A549 (cell line): ENCODE measurements around the gene CUEDC2. TPM values are rescaled to one million over a fixed set of nuclear protein-coding genes. Genes with fewer than 3 reads are reported as not detected.

Experiments used
- ATAC-seq, 2 experiments: fragments of 200-7000 bp in 1 of 2; fragments of >200 bp in 1 of 2; cut with Nextera tagmentation in 1 of 2; cut with Tn5 transposase in 1 of 2; 3 replicates each; pipeline versions ENCODE4 v1.8.0 to v1.9.1; 2018 to 2020; ENCODE audit warnings: mild to moderate bottlenecking in 1 of 2, moderate library complexity in 1 of 2
- CTCF ChIA-PET: fragments of 300-600 bp; sonication (Branson Sonifier 250); formaldehyde crosslinking; extraction: SDS; loops from one replicate; lab custom pipeline; 2021; ENCODE audit warnings: antibody characterized with exemption, inconsistent platforms; lab: Yijun Ruan, JAX
- POLR2A ChIA-PET: fragments of 350-600 bp; formaldehyde crosslinking; extraction: SDS; loops from one replicate; lab custom pipeline; 2021; ENCODE audit warnings: antibody characterized with exemption, inconsistent platforms; lab: Yijun Ruan, JAX
- DNase-seq, 2 experiments: peaks; one replicate each; pipeline versions ENCODE4 v3.0.0 to v3.0.0-alpha.2; 2011 to 2016; ENCODE audit warnings: low read depth in 1 of 2, low spot score in 1 of 2
- FAIRE-seq: peaks from 2 replicates; lab custom pipeline; 2011; peaks lifted over from hg19 to GRCh38; lab: Jason Lieb, UNC
- H3K27ac ChIP-seq, 2 experiments: fragments of >200 bp; sonication (Bioruptor Twin); formaldehyde crosslinking; 3 replicates each; pipeline ENCODE4 v1.5.1; 2016 to 2017
- H3K4me1 ChIP-seq: fragments of >200 bp; sonication (Bioruptor Twin); formaldehyde crosslinking; 3 replicates; pipeline ENCODE4 v1.6.1; 2016
- H3K4me2 ChIP-seq: fragments of >200 bp; sonication (Bioruptor Twin); formaldehyde crosslinking; 3 replicates; pipeline ENCODE4 v1.6.1; 2016
- H3K4me3 ChIP-seq: fragments of >200 bp; sonication (Bioruptor Twin); formaldehyde crosslinking; 3 replicates; pipeline ENCODE4 v1.5.1; 2016
- H3K9me3 ChIP-seq: fragments of >200 bp; sonication (Bioruptor Twin); formaldehyde crosslinking; 3 replicates; pipeline ENCODE4 v1.6.1; 2016
- BHLHE40 ChIP-seq: IDR thresholded peaks from 2 replicates; pipeline ENCODE4 v1.6.1; 2012; ENCODE audit warnings: low read depth, low read length, inconsistent platforms
- CBX2 ChIP-seq: fragments of 200-600 bp; sonication (generic); IDR thresholded peaks from 2 replicates; pipeline ENCODE4 v1.6.1; 2016; ENCODE audit warnings: low read depth, mild to moderate bottlenecking, borderline replicate concordance
- CBX8 ChIP-seq: fragments of 200-600 bp; sonication (generic); IDR thresholded peaks from 2 replicates; pipeline ENCODE4 v1.6.1; 2016
- CHD2 ChIP-seq: fragments of 150-350 bp; IDR thresholded peaks from 2 replicates; pipeline ENCODE4 v1.6.1; 2014; ENCODE audit warnings: low read length; ENCODE audit not compliant: partially characterized antibody
- ESRRA ChIP-seq: fragments of 150-350 bp; IDR thresholded peaks from 2 replicates; pipeline ENCODE4 v1.6.1; 2014; ENCODE audit warnings: mild to moderate bottlenecking, low read length, borderline replicate concordance
- FOSB ChIP-seq: fragments of 250-450 bp; sonication (Bioruptor Pico); IDR thresholded peaks from 2 replicates; pipeline ENCODE4 v1.5.0; 2020; ENCODE audit warnings: mild to moderate bottlenecking, moderate library complexity
- FOXS1 ChIP-seq: fragments of 250-450 bp; sonication (Bioruptor Pico); IDR thresholded peaks from 2 replicates; pipeline ENCODE4 v1.5.0; 2020; ENCODE audit warnings: mild to moderate bottlenecking, moderate library complexity
- HEYL ChIP-seq: fragments of 250-450 bp; sonication (Bioruptor Pico); IDR thresholded peaks from 2 replicates; pipeline ENCODE4 v1.8.0; 2021; ENCODE audit warnings: mild to moderate bottlenecking, moderate library complexity
- HOXA7 ChIP-seq: fragments of 250-450 bp; sonication (Bioruptor Pico); IDR thresholded peaks from 2 replicates; pipeline ENCODE4 v1.5.0; 2020; ENCODE audit warnings: mild to moderate bottlenecking, moderate library complexity
- HOXB5 ChIP-seq: fragments of 250-450 bp; sonication (Bioruptor Pico); IDR thresholded peaks from 2 replicates; pipeline ENCODE4 v1.5.0; 2020; ENCODE audit warnings: mild to moderate bottlenecking, moderate library complexity
- JUN ChIP-seq, 2 experiments: fragments of >200 bp; sonication (Bioruptor Twin); formaldehyde crosslinking; IDR thresholded peaks; 2 replicates in 1 of 2; 3 replicates in 1 of 2; pipeline ENCODE4 v1.6.1; 2016 to 2017
- KDM1A ChIP-seq: fragments of 200-600 bp; sonication (generic); IDR thresholded peaks from 2 replicates; pipeline ENCODE4 v1.6.1; 2016; ENCODE audit warnings: low read depth, mild to moderate bottlenecking
- KDM5A ChIP-seq: fragments of 200-600 bp; sonication (generic); IDR thresholded peaks from 2 replicates; pipeline ENCODE4 v1.6.1; 2016; ENCODE audit warnings: antibody characterized with exemption, mild to moderate bottlenecking
- MAFK ChIP-seq: fragments of 450-650 bp; IDR thresholded peaks from 2 replicates; pipeline ENCODE4 v1.6.1; 2014; ENCODE audit not compliant: partially characterized antibody
- MYC ChIP-seq: IDR thresholded peaks from 2 replicates; pipeline ENCODE4 v1.6.1; 2012; ENCODE audit warnings: mild to moderate bottlenecking, inconsistent platforms, low read length, improper control_type of control experiment, borderline replicate concordance
- NPAS2 ChIP-seq: fragments of 250-450 bp; sonication (Bioruptor Pico); IDR thresholded peaks from 2 replicates; pipeline ENCODE4 v1.8.0; 2022; ENCODE audit warnings: mild to moderate bottlenecking, moderate library complexity, borderline replicate concordance
- NR3C1 ChIP-seq: fragments of >200 bp; sonication (Bioruptor Twin); formaldehyde crosslinking; IDR thresholded peaks from 3 replicates; pipeline ENCODE4 v1.6.1; 2017
- PHF8 ChIP-seq: fragments of 200-600 bp; sonication (generic); IDR thresholded peaks from 2 replicates; pipeline ENCODE4 v1.6.1; 2016; ENCODE audit warnings: low read depth, mild to moderate bottlenecking, antibody characterized with exemption, moderate library complexity, borderline replicate concordance
- POLR2A ChIP-seq: IDR thresholded peaks from 2 replicates; pipeline ENCODE4 v1.6.1; 2012; ENCODE audit warnings: mild to moderate bottlenecking, low read length
- POLR2AphosphoS2 ChIP-seq: conservative IDR thresholded peaks from 2 replicates; pipeline ENCODE4 v1.6.1; 2012; ENCODE audit warnings: low read length, improper control_type of control experiment, inconsistent platforms
- RAD21 ChIP-seq, 2 experiments: fragments of >200 bp in 1 of 2; sonication (Bioruptor Twin) in 1 of 2; formaldehyde crosslinking in 1 of 2; IDR thresholded peaks in 1 of 2; conservative IDR thresholded peaks in 1 of 2; 2 replicates in 1 of 2; 3 replicates in 1 of 2; pipeline ENCODE4 v1.6.1; 2012 to 2018; ENCODE audit warnings: inconsistent platforms in 1 of 2
- RCOR1 ChIP-seq: fragments of 150-350 bp; IDR thresholded peaks from 2 replicates; pipeline ENCODE4 v1.6.1; 2014; ENCODE audit warnings: antibody characterized with exemption, low read length, low read depth
- SMC3 ChIP-seq: fragments of >200 bp; sonication (Bioruptor Twin); formaldehyde crosslinking; IDR thresholded peaks from 3 replicates; pipeline ENCODE4 v1.6.1; 2018; ENCODE audit warnings: inconsistent platforms
- TP53 ChIP-seq: fragments of 250-450 bp; sonication (Bioruptor Pico); IDR thresholded peaks from 2 replicates; pipeline ENCODE4 v1.5.0; 2021; ENCODE audit warnings: mild to moderate bottlenecking, moderate library complexity
- ZC3H11A ChIP-seq: fragments of 450-650 bp; IDR thresholded peaks from 2 replicates; pipeline ENCODE4 v1.6.1; 2014; ENCODE audit warnings: antibody characterized with exemption, mild to moderate bottlenecking
- ZFP36 ChIP-seq: fragments of 450-650 bp; IDR thresholded peaks from 2 replicates; pipeline ENCODE4 v1.6.1; 2014; ENCODE audit warnings: borderline replicate concordance; ENCODE audit not compliant: partially characterized antibody
- ZNF302 ChIP-seq: fragments of 250-450 bp; sonication (Bioruptor Pico); IDR thresholded peaks from 2 replicates; pipeline ENCODE4 v1.9.0; 2021; ENCODE audit warnings: inconsistent platforms, mild to moderate bottlenecking, moderate library complexity
- WGBS: methylation state at CpG from one replicate; pipeline ENCODE4 v1.1.6; 2017; ENCODE audit errors: missing lambda C conversion rate; 5-methylcytosine and 5-hydroxymethylcytosine counted together
- polyA plus RNA-seq, 4 experiments: library from polyadenylated mRNA; depleted of rRNA in 3 of 4; stranded (reverse); fragments of >200 nt; fragmentation: RNase III in 1 of 4; extraction: RNeasy Plus Mini Kit Qiagen cat#74134 plus additional on column Dnase treatment in 1 of 4; gene quantifications; 2 replicates in 3 of 4; 3 replicates in 1 of 4; pipeline ENCODE4 v1.2.3, GENCODE V29; 2011 to 2017
- TF ChIP-seq, protein P1 (sequence below): fragments of 150-350 bp; IDR thresholded peaks from 2 replicates; pipeline ENCODE4 v1.6.1; 2014; ENCODE audit warnings: low read depth, mild to moderate bottlenecking, low read length
- TF ChIP-seq, protein P2 (sequence below): fragments of 250-450 bp; sonication (Bioruptor Pico); IDR thresholded peaks from 2 replicates; pipeline ENCODE4 v1.5.0; 2021; ENCODE audit warnings: mild to moderate bottlenecking, moderate library complexity, borderline replicate concordance
- TF ChIP-seq, protein P3 (sequence below): fragments of >200 bp; sonication (Bioruptor Twin); formaldehyde crosslinking; IDR thresholded peaks from 2 replicates; pipeline ENCODE4 v1.6.1; 2016
- TF ChIP-seq, protein P4 (sequence below): IDR thresholded peaks from 2 replicates; pipeline ENCODE4 v1.6.1; 2012

CUEDC2 gene
- polyA plus RNA-seq, 2 of the 4 experiments (the other 2 are of a cell fraction) = 43.7 to 67.4 TPM

DNA sequence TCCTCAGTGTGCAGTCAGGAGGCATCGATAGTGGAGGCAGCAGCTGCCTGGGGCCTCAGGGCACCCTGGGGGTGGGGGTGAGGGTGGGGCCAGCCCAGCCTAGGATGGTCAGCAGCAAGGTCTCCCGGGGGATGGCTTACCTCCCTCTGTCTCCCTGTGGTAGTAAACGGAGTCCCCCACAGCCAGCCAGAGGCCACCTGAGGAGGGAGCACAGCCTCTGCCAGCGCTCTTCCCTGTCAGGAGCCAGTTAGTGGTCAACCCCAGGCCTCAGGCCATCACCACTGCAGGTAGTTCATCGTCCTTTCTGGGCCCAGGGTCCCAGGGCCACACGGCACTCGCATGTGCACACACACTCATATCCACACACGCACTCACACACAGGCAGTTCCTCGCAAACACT is 48.0 kb upstream of the CUEDC2 start:
- H3K9me3 ChIP-seq = no peaks in the 10 kb centered on the region
- H3K4me1 ChIP-seq = no peaks in the 10 kb centered on the region
- no peak overlapping the region for H3K4me2 ChIP-seq
- FAIRE-seq (no peak), DNase-seq (no peak), ATAC-seq (no peak)
- 95% methylated on average over 7 of the region's 9 CpGs for WGBS
- POLR2A ChIA-PET = interaction anchor here (0.7 kb wide), 1 partner anchor 58 kb away, joined by 3 read pairs; no protein-coding TSS in a partner anchor
- CTCF ChIA-PET = interaction anchor here (0.5 to 9.2 kb wide), 13 partner anchors 9 to 249 kb away, joined by 3 to 93 read pairs (median 28); partner anchors contain the start of genes ACTR1A, C10orf95, FBXL15 and NFKB2
- H3K27ac ChIP-seq = no peak overlapping the region
- TF ChIP-seq JUN (IDR thresholded peaks at IDR 0.05) = no peak
- TF ChIP-seq CBX2 = no peak
- no peak for TF ChIP-seq TP53 (CRISPR knock-in tag)
- TF ChIP-seq, protein P1, sequence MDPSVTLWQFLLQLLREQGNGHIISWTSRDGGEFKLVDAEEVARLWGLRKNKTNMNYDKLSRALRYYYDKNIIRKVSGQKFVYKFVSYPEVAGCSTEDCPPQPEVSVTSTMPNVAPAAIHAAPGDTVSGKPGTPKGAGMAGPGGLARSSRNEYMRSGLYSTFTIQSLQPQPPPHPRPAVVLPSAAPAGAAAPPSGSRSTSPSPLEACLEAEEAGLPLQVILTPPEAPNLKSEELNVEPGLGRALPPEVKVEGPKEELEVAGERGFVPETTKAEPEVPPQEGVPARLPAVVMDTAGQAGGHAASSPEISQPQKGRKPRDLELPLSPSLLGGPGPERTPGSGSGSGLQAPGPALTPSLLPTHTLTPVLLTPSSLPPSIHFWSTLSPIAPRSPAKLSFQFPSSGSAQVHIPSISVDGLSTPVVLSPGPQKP = no peak
- TF ChIP-seq FOXS1 (CRISPR knock-in tag) = no peak
- TF ChIP-seq CBX8 = no peak
- no peak for TF ChIP-seq FOSB (CRISPR knock-in tag)
- no peak for TF ChIP-seq RAD21 (conservative IDR thresholded peaks at IDR 0.05 in 1 of 2, IDR thresholded peaks at IDR 0.05 in 1 of 2)
- TF ChIP-seq, protein P2, sequence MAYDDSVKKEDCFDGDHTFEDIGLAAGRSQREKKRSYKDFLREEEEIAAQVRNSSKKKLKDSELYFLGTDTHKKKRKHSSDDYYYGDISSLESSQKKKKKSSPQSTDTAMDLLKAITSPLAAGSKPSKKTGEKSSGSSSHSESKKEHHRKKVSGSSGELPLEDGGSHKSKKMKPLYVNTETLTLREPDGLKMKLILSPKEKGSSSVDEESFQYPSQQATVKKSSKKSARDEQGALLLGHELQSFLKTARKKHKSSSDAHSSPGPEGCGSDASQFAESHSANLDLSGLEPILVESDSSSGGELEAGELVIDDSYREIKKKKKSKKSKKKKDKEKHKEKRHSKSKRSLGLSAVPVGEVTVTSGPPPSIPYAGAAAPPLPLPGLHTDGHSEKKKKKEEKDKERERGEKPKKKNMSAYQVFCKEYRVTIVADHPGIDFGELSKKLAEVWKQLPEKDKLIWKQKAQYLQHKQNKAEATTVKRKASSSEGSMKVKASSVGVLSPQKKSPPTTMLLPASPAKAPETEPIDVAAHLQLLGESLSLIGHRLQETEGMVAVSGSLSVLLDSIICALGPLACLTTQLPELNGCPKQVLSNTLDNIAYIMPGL = no peak
- TF ChIP-seq ESRRA = no peak
- no peak for TF ChIP-seq NPAS2 (CRISPR knock-in tag)
- no peak for TF ChIP-seq PHF8
- TF ChIP-seq HOXA7 (CRISPR knock-in tag) = no peak
- no peak for TF ChIP-seq CHD2
- no peak for TF ChIP-seq MAFK
- no peak for TF ChIP-seq POLR2A
- TF ChIP-seq HOXB5 = no peak
- TF ChIP-seq, protein P3, sequence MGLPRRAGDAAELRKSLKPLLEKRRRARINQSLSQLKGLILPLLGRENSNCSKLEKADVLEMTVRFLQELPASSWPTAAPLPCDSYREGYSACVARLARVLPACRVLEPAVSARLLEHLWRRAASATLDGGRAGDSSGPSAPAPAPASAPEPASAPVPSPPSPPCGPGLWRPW = no peak
- H3K4me3 ChIP-seq = no peak overlapping the region

DNA sequence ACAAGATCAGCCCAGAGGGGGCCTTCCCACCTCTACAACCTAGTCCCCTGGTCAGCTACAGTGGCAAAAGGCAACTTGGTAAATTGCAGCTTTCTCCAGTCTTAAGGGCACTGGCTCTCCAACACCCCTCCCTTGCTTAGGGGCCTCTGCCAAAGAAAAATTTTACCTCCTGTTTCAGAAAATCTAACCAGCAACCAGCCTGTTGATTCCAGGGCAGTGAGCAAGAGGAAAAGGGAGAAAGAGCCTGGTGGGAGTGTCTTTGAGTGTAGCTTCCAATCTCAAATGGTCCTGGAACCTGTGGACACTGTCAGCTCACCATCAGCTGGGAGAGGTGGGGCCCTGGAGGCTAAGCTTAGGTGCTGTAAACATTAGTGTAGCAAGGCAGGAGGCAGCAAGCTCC is 47.3 kb upstream of the CUEDC2 start:
- peak; percentile 2 to 37; a peak in 3 of 6 replicates for ATAC-seq

More for the DNA sequence above, 47.3 kb upstream of the CUEDC2 start:
- Histone ChIP-seq H3K4me3 (no peak overlapping the region), H3K27ac (no peak overlapping the region), H3K9me3 (no peaks in the 10 kb centered on the region), H3K4me2 (no peak overlapping the region), H3K4me1 (no peaks in the 10 kb centered on the region)
- no peak for TF ChIP-seq TP53 (CRISPR knock-in tag)
- TF ChIP-seq, protein P3 = no peak
- no peak for TF ChIP-seq ZFP36
- TF ChIP-seq ZNF302 (CRISPR knock-in tag) = no peak
- TF ChIP-seq RCOR1 = no peak
- no peak for TF ChIP-seq HEYL (CRISPR knock-in tag)
- no peak for TF ChIP-seq POLR2AphosphoS2
- TF ChIP-seq, protein P4, sequence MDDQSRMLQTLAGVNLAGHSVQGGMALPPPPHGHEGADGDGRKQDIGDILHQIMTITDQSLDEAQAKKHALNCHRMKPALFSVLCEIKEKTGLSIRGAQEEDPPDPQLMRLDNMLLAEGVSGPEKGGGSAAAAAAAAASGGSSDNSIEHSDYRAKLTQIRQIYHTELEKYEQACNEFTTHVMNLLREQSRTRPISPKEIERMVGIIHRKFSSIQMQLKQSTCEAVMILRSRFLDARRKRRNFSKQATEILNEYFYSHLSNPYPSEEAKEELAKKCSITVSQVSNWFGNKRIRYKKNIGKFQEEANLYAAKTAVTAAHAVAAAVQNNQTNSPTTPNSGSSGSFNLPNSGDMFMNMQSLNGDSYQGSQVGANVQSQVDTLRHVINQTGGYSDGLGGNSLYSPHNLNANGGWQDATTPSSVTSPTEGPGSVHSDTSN = no peak
- TF ChIP-seq, protein P2 = no peak
- no peak for TF ChIP-seq NR3C1
- no peak for TF ChIP-seq FOSB (CRISPR knock-in tag)
- TF ChIP-seq ZC3H11A = no peak
- TF ChIP-seq SMC3 = no peak
- TF ChIP-seq KDM1A = no peak
- TF ChIP-seq KDM5A = no peak
- TF ChIP-seq BHLHE40 = no peak
- no peak for TF ChIP-seq POLR2A
- no peak for TF ChIP-seq MYC
- DNase-seq = no peak
- ChIA-PET POLR2A (interaction anchor here (0.6 to 0.7 kb wide), 3 partner anchors 28 to 99 kb away, joined by 3 to 8 read pairs (median 3); no protein-coding TSS in a partner anchor), CTCF (interaction anchor here (0.5 to 9.2 kb wide), 41 partner anchors 10 to 557 kb away, joined by 3 to 93 read pairs (median 5); partner anchors contain the start of genes ACTR1A, C10orf95, ELOVL3 and FBXL15)
- FAIRE-seq = no peak
